ENCODE results near the gene ESD.

The ESD gene

GRCh38 chr13:46739447-46740098 is 57.4 kb downstream of the ESD start:
- H3K56ac ChIP-seq (ENCODE audit: low read length), result no peak overlapping the region
- H2AK5ac ChIP-seq (ENCODE audit: low read length), result no peak overlapping the region
- no peak overlapping the region for H3K18ac ChIP-seq (ENCODE audit: low read length)
- no peak overlapping the region for H3K9ac ChIP-seq (ENCODE audit: low read length)
- H2BK5ac ChIP-seq (ENCODE audit: low read length), result no peak overlapping the region
- no peaks in the 10 kb centered on the region for H3K4me1 ChIP-seq (ENCODE audit: control insufficient read depth, low read depth, low read length)
- no peak overlapping the region for H2BK120ac ChIP-seq (ENCODE audit: low read depth, low read length)
- no peak for DNase-seq
- no peaks in the 10 kb centered on the region for H3K27me3 ChIP-seq (ENCODE audit: insufficient read depth, low read length, poor library complexity)
- no peak overlapping the region for H3K4me2 ChIP-seq (ENCODE audit: low read length)
- H2BK15ac ChIP-seq (replicated peaks; ENCODE audit: low read depth), result no peak overlapping the region
- H4K5ac ChIP-seq (ENCODE audit: low read length), result no peak overlapping the region
- H3K4me3 ChIP-seq (ENCODE audit: low read length), result no peak overlapping the region
- no CpG with 5 or more reads among the region's 4 CpGs for WGBS (ENCODE audit: extremely low coverage, insufficient coverage, low lambda C conversion rate)
- no peaks in the 10 kb centered on the region for H3K79me2 ChIP-seq (ENCODE audit: control insufficient read depth, insufficient read depth, low read length)
- no peak overlapping the region for H3K23ac ChIP-seq (ENCODE audit: low read length)
- H3K36me3 ChIP-seq (ENCODE audit: control insufficient read depth, insufficient read depth, low read length), result no peaks in the 10 kb centered on the region
- H3K4ac ChIP-seq (ENCODE audit: low read depth, low read length), result no peak overlapping the region
- H3K27ac ChIP-seq (ENCODE audit: low read depth, low read length), result no peak overlapping the region
- no peak overlapping the region for H4K8ac ChIP-seq (ENCODE audit: low read depth, low read length)
- H3K79me1 ChIP-seq (ENCODE audit: low read length), result no peaks in the 10 kb centered on the region

- no peaks in the 10 kb centered on the region for H3K4me1 ChIP-seq (ENCODE audit: control insufficient read depth, low read depth, low read length)
- H3K79me2 ChIP-seq (ENCODE audit: control insufficient read depth, insufficient read depth, low read length), result no peaks in the 10 kb centered on the region
- H4K8ac ChIP-seq (ENCODE audit: low read depth, low read length), result no peak overlapping the region
- WGBS (ENCODE audit: extremely low coverage, insufficient coverage, low lambda C conversion rate), result no CpG with 5 or more reads among the region's 1 CpG
- no peak overlapping the region for H3K18ac ChIP-seq (ENCODE audit: low read length)
- no peaks in the 10 kb centered on the region for H3K36me3 ChIP-seq (ENCODE audit: control insufficient read depth, insufficient read depth, low read length)
- DNase-seq, result no peak
- H3K79me1 ChIP-seq (ENCODE audit: low read length), result no peaks in the 10 kb centered on the region
- no peak overlapping the region for H3K4me2 ChIP-seq (ENCODE audit: low read length)
- no peak overlapping the region for H3K9ac ChIP-seq (ENCODE audit: low read length)
- no peak overlapping the region for H4K5ac ChIP-seq (ENCODE audit: low read length)
- H3K23ac ChIP-seq (ENCODE audit: low read length), result no peak overlapping the region
- H2BK15ac ChIP-seq (replicated peaks; ENCODE audit: low read depth), result no peak overlapping the region
- no peak overlapping the region for H2AK5ac ChIP-seq (ENCODE audit: low read length)
- H3K56ac ChIP-seq (ENCODE audit: low read length), result no peak overlapping the region
- H3K4me3 ChIP-seq (ENCODE audit: low read length), result no peak overlapping the region
- H2BK120ac ChIP-seq (ENCODE audit: low read depth, low read length), result no peak overlapping the region
- H2BK5ac ChIP-seq (ENCODE audit: low read length), result no peak overlapping the region
- no peak overlapping the region for H3K27ac ChIP-seq (ENCODE audit: low read depth, low read length)
- no peak overlapping the region for H3K4ac ChIP-seq (ENCODE audit: low read depth, low read length)
- no peaks in the 10 kb centered on the region for H3K27me3 ChIP-seq (ENCODE audit: insufficient read depth, low read length, poor library complexity)
Observed at GRCh38 chr13:46738766-46739165, 58.2 kb downstream of the ESD start.

GRCh38 chr13:46738055-46738454 is 58.9 kb downstream of the ESD start:
- Histone ChIP-seq H3K56ac (ENCODE audit: low read length) (no peak overlapping the region), H3K4ac (ENCODE audit: low read depth, low read length) (no peak overlapping the region), H3K4me3 (ENCODE audit: low read length) (no peak overlapping the region), H3K18ac (ENCODE audit: low read length) (no peak overlapping the region), H2BK5ac (ENCODE audit: low read length) (no peak overlapping the region), H3K79me1 (ENCODE audit: low read length) (no peaks in the 10 kb centered on the region), H3K27ac (ENCODE audit: low read depth, low read length) (no peak overlapping the region), H3K4me2 (ENCODE audit: low read length) (no peak overlapping the region), H3K79me2 (ENCODE audit: control insufficient read depth, insufficient read depth, low read length) (no peaks in the 10 kb centered on the region), H2AK5ac (ENCODE audit: low read length) (no peak overlapping the region), H3K23ac (ENCODE audit: low read length) (no peak overlapping the region), H4K5ac (ENCODE audit: low read length) (no peak overlapping the region), H2BK15ac (replicated peaks; ENCODE audit: low read depth) (no peak overlapping the region), H3K36me3 (ENCODE audit: control insufficient read depth, insufficient read depth, low read length) (no peaks in the 10 kb centered on the region), H3K27me3 (ENCODE audit: insufficient read depth, low read length, poor library complexity) (no peaks in the 10 kb centered on the region), H2BK120ac (ENCODE audit: low read depth, low read length) (no peak overlapping the region), H4K8ac (ENCODE audit: low read depth, low read length) (no peak overlapping the region), H3K4me1 (ENCODE audit: control insufficient read depth, low read depth, low read length) (no peaks in the 10 kb centered on the region), H3K9ac (ENCODE audit: low read length) (no peak overlapping the region)
- no CpG with 5 or more reads among the region's 2 CpGs for WGBS (ENCODE audit: extremely low coverage, insufficient coverage, low lambda C conversion rate)
- DNase-seq, result no peak

- Histone ChIP-seq H3K79me2 (ENCODE audit: control insufficient read depth, insufficient read depth, low read length) (no peaks in the 10 kb centered on the region), H2BK120ac (ENCODE audit: low read depth, low read length) (no peak overlapping the region), H2AK5ac (ENCODE audit: low read length) (no peak overlapping the region), H3K27ac (ENCODE audit: low read depth, low read length) (no peak overlapping the region), H3K4me3 (ENCODE audit: low read length) (no peak overlapping the region), H3K23ac (ENCODE audit: low read length) (no peak overlapping the region), H3K9ac (ENCODE audit: low read length) (no peak overlapping the region), H3K4me2 (ENCODE audit: low read length) (no peak overlapping the region), H2BK15ac (replicated peaks; ENCODE audit: low read depth) (no peak overlapping the region), H3K18ac (ENCODE audit: low read length) (no peak overlapping the region), H4K5ac (ENCODE audit: low read length) (no peak overlapping the region), H3K36me3 (ENCODE audit: control insufficient read depth, insufficient read depth, low read length) (no peaks in the 10 kb centered on the region), H3K4ac (ENCODE audit: low read depth, low read length) (no peak overlapping the region), H3K79me1 (ENCODE audit: low read length) (no peaks in the 10 kb centered on the region), H3K27me3 (ENCODE audit: insufficient read depth, low read length, poor library complexity) (no peaks in the 10 kb centered on the region), H2BK5ac (ENCODE audit: low read length) (no peak overlapping the region), H4K8ac (ENCODE audit: low read depth, low read length) (no peak overlapping the region), H3K4me1 (ENCODE audit: control insufficient read depth, low read depth, low read length) (no peaks in the 10 kb centered on the region), H3K56ac (ENCODE audit: low read length) (no peak overlapping the region)
- DNase-seq, result no peak
- no CpG with 5 or more reads among the region's 2 CpGs for WGBS (ENCODE audit: extremely low coverage, insufficient coverage, low lambda C conversion rate)
Observed at GRCh38 chr13:46736541-46737310, 60.2 kb downstream of the ESD start.

- Histone ChIP-seq H3K18ac (ENCODE audit: low read length) (no peak overlapping the region), H3K9ac (ENCODE audit: low read length) (no peak overlapping the region), H3K27me3 (ENCODE audit: insufficient read depth, low read length, poor library complexity) (no peaks in the 10 kb centered on the region), H2BK15ac (replicated peaks; ENCODE audit: low read depth) (no peak overlapping the region), H3K56ac (ENCODE audit: low read length) (no peak overlapping the region), H3K23ac (ENCODE audit: low read length) (no peak overlapping the region), H4K8ac (ENCODE audit: low read depth, low read length) (no peak overlapping the region), H2BK5ac (ENCODE audit: low read length) (no peak overlapping the region), H3K36me3 (ENCODE audit: control insufficient read depth, insufficient read depth, low read length) (no peaks in the 10 kb centered on the region), H2AK5ac (ENCODE audit: low read length) (no peak overlapping the region), H4K5ac (ENCODE audit: low read length) (no peak overlapping the region), H3K4me3 (ENCODE audit: low read length) (no peak overlapping the region), H3K79me1 (ENCODE audit: low read length) (no peaks in the 10 kb centered on the region), H3K79me2 (ENCODE audit: control insufficient read depth, insufficient read depth, low read length) (no peaks in the 10 kb centered on the region), H3K4me2 (ENCODE audit: low read length) (no peak overlapping the region), H3K27ac (ENCODE audit: low read depth, low read length) (no peak overlapping the region), H2BK120ac (ENCODE audit: low read depth, low read length) (no peak overlapping the region), H3K4me1 (ENCODE audit: control insufficient read depth, low read depth, low read length) (no peaks in the 10 kb centered on the region), H3K4ac (ENCODE audit: low read depth, low read length) (no peak overlapping the region)
- no CpG with 5 or more reads among the region's 3 CpGs for whole genome bisulfite sequencing (ENCODE audit: extremely low coverage, insufficient coverage, low lambda C conversion rate)
- no peak for DNase-seq
Observed at GRCh38 chr13:46735425-46735824, 61.5 kb downstream of the ESD start.

All from mesendoderm (in vitro differentiated cells).